Measurements from ENCODE around the gene UMPS.
"Not testable (repeated sequence)": the region's sequence is repeated elsewhere in the genome, so short reads cannot be mapped to it uniquely, and the experiment has no call there.

Gene UMPS

GRCh38 chr3:124784686-124785382 lies 54.6 kb downstream of the UMPS start:
- H3K27ac ChIP-seq (ENCODE audit: low read depth, low read length): no peak overlapping the region
- H3K27me3 ChIP-seq (ENCODE audit: control insufficient read depth in 1 of 2, insufficient read depth in 2 of 2, low read length in 2 of 2): no peaks in the 10 kb centered on the region
- no peak overlapping the region for H3K4me3 ChIP-seq (ENCODE audit: low read depth in 1 of 2, low read length in 2 of 2)
- peaks cover 18 to 47% of the 10 kb centered on the region in 2 donors for H3K4me1 ChIP-seq (ENCODE audit: control insufficient read depth in 1 of 2, insufficient read depth in 2 of 2, low read length in 2 of 2)
- no peaks in the 10 kb centered on the region for H3K9me3 ChIP-seq (ENCODE audit: control insufficient read depth in 1 of 2, low read length in 2 of 2)
- no peak overlapping the region for H3K9ac ChIP-seq (ENCODE audit: low read depth in 1 of 2, low read length in 2 of 2)
- H3K36me3 ChIP-seq (ENCODE audit: control insufficient read depth in 1 of 2, insufficient read depth in 2 of 2, low read length in 2 of 2): no peaks in the 10 kb centered on the region

GRCh38 chr3:124785973-124786372 lies 55.7 kb downstream of the UMPS start:
- no peak overlapping the region for H3K27ac ChIP-seq (ENCODE audit: low read depth, low read length)
- H3K4me3 ChIP-seq (ENCODE audit: low read depth in 1 of 2, low read length in 2 of 2): no peak overlapping the region
- H3K9ac ChIP-seq (ENCODE audit: low read depth in 1 of 2, low read length in 2 of 2): no peak overlapping the region
- no peaks in the 10 kb centered on the region for H3K27me3 ChIP-seq (ENCODE audit: control insufficient read depth in 1 of 2, insufficient read depth in 2 of 2, low read length in 2 of 2)
- no peaks in the 10 kb centered on the region for H3K36me3 ChIP-seq (ENCODE audit: control insufficient read depth in 1 of 2, insufficient read depth in 2 of 2, low read length in 2 of 2)
- H3K4me1 ChIP-seq (ENCODE audit: control insufficient read depth in 1 of 2, insufficient read depth in 2 of 2, low read length in 2 of 2): peaks cover 15 to 39% of the 10 kb centered on the region in 2 donors
- no peaks in the 10 kb centered on the region for H3K9me3 ChIP-seq (ENCODE audit: control insufficient read depth in 1 of 2, low read length in 2 of 2)

GRCh38 chr3:124786511-124787241 lies 56.4 kb downstream of the UMPS start:
- Histone ChIP-seq H3K27ac (ENCODE audit: low read depth, low read length) (no peak overlapping the region), H3K36me3 (ENCODE audit: control insufficient read depth in 1 of 2, insufficient read depth in 2 of 2, low read length in 2 of 2) (no peaks in the 10 kb centered on the region), H3K4me1 (ENCODE audit: control insufficient read depth in 1 of 2, insufficient read depth in 2 of 2, low read length in 2 of 2) (peaks cover 11 to 38% of the 10 kb centered on the region in 2 donors), H3K4me3 (ENCODE audit: low read depth in 1 of 2, low read length in 2 of 2) (no peak overlapping the region), H3K9me3 (ENCODE audit: control insufficient read depth in 1 of 2, low read length in 2 of 2) (no peaks in the 10 kb centered on the region), H3K27me3 (ENCODE audit: control insufficient read depth in 1 of 2, insufficient read depth in 2 of 2, low read length in 2 of 2) (no peaks in the 10 kb centered on the region), H3K9ac (ENCODE audit: low read depth in 1 of 2, low read length in 2 of 2) (peak overlapping the region in 1 of 2 donors; percentile 19)

GRCh38 chr3:124787476-124788195 lies 57.4 kb downstream of the UMPS start:
- peaks cover 13 to 34% of the 10 kb centered on the region in 2 donors for H3K4me1 ChIP-seq (ENCODE audit: control insufficient read depth in 1 of 2, insufficient read depth in 2 of 2, low read length in 2 of 2)
- H3K9me3 ChIP-seq (ENCODE audit: control insufficient read depth in 1 of 2, low read length in 2 of 2): no peaks in the 10 kb centered on the region
- H3K27me3 ChIP-seq (ENCODE audit: control insufficient read depth in 1 of 2, insufficient read depth in 2 of 2, low read length in 2 of 2): no peaks in the 10 kb centered on the region
- no peaks in the 10 kb centered on the region for H3K36me3 ChIP-seq (ENCODE audit: control insufficient read depth in 1 of 2, insufficient read depth in 2 of 2, low read length in 2 of 2)
- no peak overlapping the region for H3K4me3 ChIP-seq (ENCODE audit: low read depth in 1 of 2, low read length in 2 of 2)
- peak overlapping the region in 1 of 2 donors; percentile 19 for H3K9ac ChIP-seq (ENCODE audit: low read depth in 1 of 2, low read length in 2 of 2)
- no peak overlapping the region for H3K27ac ChIP-seq (ENCODE audit: low read depth, low read length)

GRCh38 chr3:124788254-124788745 lies 58.0 kb downstream of the UMPS start:
- H3K9ac ChIP-seq (ENCODE audit: low read depth in 1 of 2, low read length in 2 of 2): no peak overlapping the region
- no peaks in the 10 kb centered on the region for H3K9me3 ChIP-seq (ENCODE audit: control insufficient read depth in 1 of 2, low read length in 2 of 2)
- H3K27ac ChIP-seq (ENCODE audit: low read depth, low read length): no peak overlapping the region
- H3K36me3 ChIP-seq (ENCODE audit: control insufficient read depth in 1 of 2, insufficient read depth in 2 of 2, low read length in 2 of 2): no peaks in the 10 kb centered on the region
- no peaks in the 10 kb centered on the region for H3K27me3 ChIP-seq (ENCODE audit: control insufficient read depth in 1 of 2, insufficient read depth in 2 of 2, low read length in 2 of 2)
- H3K4me3 ChIP-seq (ENCODE audit: low read depth in 1 of 2, low read length in 2 of 2): no peak overlapping the region
- peaks cover 14 to 34% of the 10 kb centered on the region in 2 donors for H3K4me1 ChIP-seq (ENCODE audit: control insufficient read depth in 1 of 2, insufficient read depth in 2 of 2, low read length in 2 of 2)

GRCh38 chr3:124789103-124789502 lies 58.9 kb downstream of the UMPS start:
- not testable (repeated sequence) for H3K36me3 ChIP-seq (ENCODE audit: control insufficient read depth in 1 of 2, insufficient read depth in 2 of 2, low read length in 2 of 2); H3K4me3 ChIP-seq (ENCODE audit: low read depth in 1 of 2, low read length in 2 of 2); H3K27me3 ChIP-seq (ENCODE audit: control insufficient read depth in 1 of 2, insufficient read depth in 2 of 2, low read length in 2 of 2); H3K9me3 ChIP-seq (ENCODE audit: control insufficient read depth in 1 of 2, low read length in 2 of 2); H3K9ac ChIP-seq (ENCODE audit: low read depth in 1 of 2, low read length in 2 of 2); H3K27ac ChIP-seq (ENCODE audit: low read depth, low read length)
- peaks cover 14 to 34% of the 10 kb centered on the region in 2 donors for H3K4me1 ChIP-seq (ENCODE audit: control insufficient read depth in 1 of 2, insufficient read depth in 2 of 2, low read length in 2 of 2)

GRCh38 chr3:124791142-124791541 lies 60.9 kb downstream of the UMPS start:
- no peak overlapping the region for H3K4me3 ChIP-seq (ENCODE audit: low read depth in 1 of 2, low read length in 2 of 2)
- H3K27ac ChIP-seq (ENCODE audit: low read depth, low read length): no peak overlapping the region
- H3K9me3 ChIP-seq (ENCODE audit: control insufficient read depth in 1 of 2, low read length in 2 of 2): no peaks in the 10 kb centered on the region
- H3K9ac ChIP-seq (ENCODE audit: low read depth in 1 of 2, low read length in 2 of 2): no peak overlapping the region
- H3K36me3 ChIP-seq (ENCODE audit: control insufficient read depth in 1 of 2, insufficient read depth in 2 of 2, low read length in 2 of 2): peaks cover 6 to 11% of the 10 kb centered on the region in 2 donors
- no peaks in the 10 kb centered on the region for H3K27me3 ChIP-seq (ENCODE audit: control insufficient read depth in 1 of 2, insufficient read depth in 2 of 2, low read length in 2 of 2)
- H3K4me1 ChIP-seq (ENCODE audit: control insufficient read depth in 1 of 2, insufficient read depth in 2 of 2, low read length in 2 of 2): peaks cover 14 to 21% of the 10 kb centered on the region in 2 donors

GRCh38 chr3:124791639-124792151 lies 61.4 kb downstream of the UMPS start:
- H3K27me3 ChIP-seq (ENCODE audit: control insufficient read depth in 1 of 2, insufficient read depth in 2 of 2, low read length in 2 of 2): no peaks in the 10 kb centered on the region
- peak overlapping the region; percentile 35 for H3K27ac ChIP-seq (ENCODE audit: low read depth, low read length)
- no peak overlapping the region for H3K9ac ChIP-seq (ENCODE audit: low read depth in 1 of 2, low read length in 2 of 2)
- no peak overlapping the region for H3K4me3 ChIP-seq (ENCODE audit: low read depth in 1 of 2, low read length in 2 of 2)
- H3K4me1 ChIP-seq (ENCODE audit: control insufficient read depth in 1 of 2, insufficient read depth in 2 of 2, low read length in 2 of 2): peaks cover 11 to 15% of the 10 kb centered on the region in 2 donors
- peaks cover 8 to 17% of the 10 kb centered on the region in 2 donors for H3K36me3 ChIP-seq (ENCODE audit: control insufficient read depth in 1 of 2, insufficient read depth in 2 of 2, low read length in 2 of 2)
- no peaks in the 10 kb centered on the region for H3K9me3 ChIP-seq (ENCODE audit: control insufficient read depth in 1 of 2, low read length in 2 of 2)

- no peak overlapping the region for H3K27ac ChIP-seq (ENCODE audit: low read depth, low read length)
- H3K4me1 ChIP-seq (ENCODE audit: control insufficient read depth in 1 of 2, insufficient read depth in 2 of 2, low read length in 2 of 2): peaks cover 6 to 8% of the 10 kb centered on the region in 2 donors
- H3K9me3 ChIP-seq (ENCODE audit: control insufficient read depth in 1 of 2, low read length in 2 of 2): no peaks in the 10 kb centered on the region
- no peaks in the 10 kb centered on the region for H3K27me3 ChIP-seq (ENCODE audit: control insufficient read depth in 1 of 2, insufficient read depth in 2 of 2, low read length in 2 of 2)
- H3K4me3 ChIP-seq (ENCODE audit: low read depth in 1 of 2, low read length in 2 of 2): no peak overlapping the region
- no peak overlapping the region for H3K9ac ChIP-seq (ENCODE audit: low read depth in 1 of 2, low read length in 2 of 2)
- peaks cover 8 to 17% of the 10 kb centered on the region in 2 donors for H3K36me3 ChIP-seq (ENCODE audit: control insufficient read depth in 1 of 2, insufficient read depth in 2 of 2, low read length in 2 of 2)
Measured at GRCh38 chr3:124792341-124793040, 62.2 kb downstream of the UMPS start.

All from duodenal mucosa (tissue), 2 donors.